HL-60 (cell line): Measurements from ENCODE around the gene SLFN12.
A peak's percentile ranks its signal among the peaks of the same experiment; 100 is the strongest.
"Not testable (repeated sequence)": the region's sequence is repeated elsewhere in the genome, so short reads cannot be mapped to it uniquely, and the experiment has no call there.

Experiments used
- DNase-seq, 2 experiments: peaks; one replicate each; pipeline ENCODE4 v3.0.0-alpha.2; 2010 to 2020; ENCODE audit warnings: low read depth in 1 of 2, low spot score in 1 of 2
- H3K27ac ChIP-seq: fragments of 250-450 bp; sonication (Bioruptor Pico); replicated peaks from 2 replicates; pipeline ENCODE4 v1.5.1; 2020; ENCODE audit warnings: mild to moderate bottlenecking, moderate library complexity
- H3K27me3 ChIP-seq: fragments of 250-450 bp; sonication (Bioruptor Pico); 2 replicates; pipeline ENCODE4 v1.5.1; 2021; ENCODE audit warnings: mild to moderate bottlenecking, moderate library complexity; ENCODE audit not compliant: insufficient read depth, poor library complexity, severe bottlenecking
- H3K4me3 ChIP-seq: replicated peaks from 2 replicates; pipeline ENCODE4 v1.5.1; 2011; ENCODE audit warnings: mild to moderate bottlenecking, control low read depth, low read length; ENCODE audit not compliant: insufficient read depth
- CTCF ChIP-seq: IDR thresholded peaks from one replicate; pipeline ENCODE4 v1.5.1; 2011; ENCODE audit warnings: low read length, control low read depth, inconsistent platforms; ENCODE audit not compliant: insufficient read depth
- GABPA ChIP-seq: IDR thresholded peaks from 2 replicates; pipeline ENCODE4 v1.6.1; 2012; ENCODE audit warnings: low read depth
- POLR2AphosphoS5 ChIP-seq: IDR thresholded peaks from 2 replicates; pipeline ENCODE4 v1.6.1; 2012; ENCODE audit warnings: low read depth
- SPI1 ChIP-seq: IDR thresholded peaks from 2 replicates; pipeline ENCODE4 v1.6.1; 2012; ENCODE audit warnings: low read depth, mild to moderate bottlenecking, borderline replicate concordance
- TF ChIP-seq, protein P1 (sequence below): IDR thresholded peaks from 2 replicates; pipeline ENCODE4 v1.6.1; 2012; ENCODE audit warnings: low read depth; ENCODE audit not compliant: insufficient replicate concordance

Gene SLFN12

GRCh38 chr17:35407531-35407930 lies 24.8 kb downstream of the SLFN12 start:
- no peak for DNase-seq
- no peak for TF ChIP-seq SPI1
- TF ChIP-seq, protein P1, sequence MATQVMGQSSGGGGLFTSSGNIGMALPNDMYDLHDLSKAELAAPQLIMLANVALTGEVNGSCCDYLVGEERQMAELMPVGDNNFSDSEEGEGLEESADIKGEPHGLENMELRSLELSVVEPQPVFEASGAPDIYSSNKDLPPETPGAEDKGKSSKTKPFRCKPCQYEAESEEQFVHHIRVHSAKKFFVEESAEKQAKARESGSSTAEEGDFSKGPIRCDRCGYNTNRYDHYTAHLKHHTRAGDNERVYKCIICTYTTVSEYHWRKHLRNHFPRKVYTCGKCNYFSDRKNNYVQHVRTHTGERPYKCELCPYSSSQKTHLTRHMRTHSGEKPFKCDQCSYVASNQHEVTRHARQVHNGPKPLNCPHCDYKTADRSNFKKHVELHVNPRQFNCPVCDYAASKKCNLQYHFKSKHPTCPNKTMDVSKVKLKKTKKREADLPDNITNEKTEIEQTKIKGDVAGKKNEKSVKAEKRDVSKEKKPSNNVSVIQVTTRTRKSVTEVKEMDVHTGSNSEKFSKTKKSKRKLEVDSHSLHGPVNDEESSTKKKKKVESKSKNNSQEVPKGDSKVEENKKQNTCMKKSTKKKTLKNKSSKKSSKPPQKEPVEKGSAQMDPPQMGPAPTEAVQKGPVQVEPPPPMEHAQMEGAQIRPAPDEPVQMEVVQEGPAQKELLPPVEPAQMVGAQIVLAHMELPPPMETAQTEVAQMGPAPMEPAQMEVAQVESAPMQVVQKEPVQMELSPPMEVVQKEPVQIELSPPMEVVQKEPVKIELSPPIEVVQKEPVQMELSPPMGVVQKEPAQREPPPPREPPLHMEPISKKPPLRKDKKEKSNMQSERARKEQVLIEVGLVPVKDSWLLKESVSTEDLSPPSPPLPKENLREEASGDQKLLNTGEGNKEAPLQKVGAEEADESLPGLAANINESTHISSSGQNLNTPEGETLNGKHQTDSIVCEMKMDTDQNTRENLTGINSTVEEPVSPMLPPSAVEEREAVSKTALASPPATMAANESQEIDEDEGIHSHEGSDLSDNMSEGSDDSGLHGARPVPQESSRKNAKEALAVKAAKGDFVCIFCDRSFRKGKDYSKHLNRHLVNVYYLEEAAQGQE = no peak
- no peaks in the 10 kb centered on the region for H3K27me3 ChIP-seq
- H3K27ac ChIP-seq = no peak overlapping the region
- no peak overlapping the region for H3K4me3 ChIP-seq

DNA sequence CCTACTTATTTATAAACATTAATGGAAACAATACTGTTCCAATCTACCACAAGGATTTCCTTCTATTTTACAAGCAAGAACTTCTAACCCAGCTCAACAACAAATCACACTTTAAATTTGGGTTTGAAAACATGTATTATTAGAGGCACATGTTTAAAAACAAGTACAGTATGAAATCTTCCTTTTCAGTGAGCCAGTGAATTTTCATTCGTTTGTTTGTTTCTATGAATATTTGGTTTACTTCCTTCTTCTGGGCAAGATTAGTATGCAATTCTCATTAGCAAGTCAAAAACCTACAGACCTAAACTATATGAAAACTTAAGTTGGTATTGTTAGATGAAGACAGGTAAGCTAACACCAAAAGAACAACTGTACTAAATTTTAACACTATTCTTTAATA lies 25.7 kb downstream of the SLFN12 start:
- TF ChIP-seq, protein P1 = no peak
- TF ChIP-seq SPI1 (no peak), POLR2AphosphoS5 (no peak)
- DNase-seq = no peak
- H3K4me3 ChIP-seq = no peak overlapping the region
- no peak overlapping the region for H3K27ac ChIP-seq
- no peaks in the 10 kb centered on the region for H3K27me3 ChIP-seq

GRCh38 chr17:35404360-35404759 lies 27.9 kb downstream of the SLFN12 start:
- no peak for DNase-seq
- Histone ChIP-seq H3K27ac (no peak overlapping the region), H3K4me3 (no peak overlapping the region), H3K27me3 (no peaks in the 10 kb centered on the region)
- TF ChIP-seq POLR2AphosphoS5 = no peak
- TF ChIP-seq, protein P1 = no peak
- no peak for TF ChIP-seq SPI1
- TF ChIP-seq CTCF = no peak
- no peak for TF ChIP-seq GABPA

- H3K4me3 ChIP-seq, H3K27ac ChIP-seq, DNase-seq, H3K27me3 ChIP-seq: not testable (repeated sequence)
These were observed 38.5 kb downstream of the SLFN12 start for GRCh38 chr17:35393783-35394182.

DNA sequence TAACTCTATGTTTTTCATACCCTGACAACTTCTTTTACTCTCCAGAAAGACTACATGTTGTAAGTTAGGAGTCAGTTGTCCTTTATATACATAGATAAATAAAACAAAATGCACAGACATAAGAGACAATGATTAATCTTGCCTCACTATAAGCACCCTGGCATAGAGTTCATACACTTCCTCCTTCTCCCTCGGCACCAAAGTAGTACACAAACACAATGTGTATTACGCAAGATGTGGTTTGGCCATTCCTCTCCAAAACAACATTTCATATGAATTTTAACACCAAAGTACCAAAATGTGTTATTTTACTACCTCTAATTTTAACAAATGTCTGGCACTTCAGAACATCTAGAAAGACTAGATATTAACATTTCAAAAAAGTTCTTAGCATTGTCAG lies 41.6 kb downstream of the SLFN12 start:
- TF ChIP-seq SPI1 (peak; percentile 89), POLR2AphosphoS5 (no peak), CTCF (no peak)
- peak overlapping the region; percentile 19; the same call in 1 of the 2 replicates for H3K27ac ChIP-seq
- DNase-seq = peak in 1 of 2 experiments; percentile 73
- H3K4me3 ChIP-seq = no peak overlapping the region
- no peaks in the 10 kb centered on the region for H3K27me3 ChIP-seq
